Tongue (tissue), 2 donors: ENCODE data around the gene CATSPER2. TPM values are rescaled to one million over a fixed set of nuclear protein-coding genes. Genes with fewer than 3 reads are reported as not detected.
"Not testable (repeated sequence)": the region's sequence is repeated elsewhere in the genome, so short reads cannot be mapped to it uniquely, and the experiment has no call there.

Experiments
- DNase-seq: peaks from one replicate; pipeline ENCODE4 v3.0.0-alpha.2; 2015
- total RNA-seq: library from RNA; depleted of rRNA; stranded (reverse); fragments of >200 nt; gene quantifications from one replicate; pipeline ENCODE4 v1.2.3, GENCODE V29; 2014

CATSPER2 gene
- 0.51 TPM for total RNA-seq

DNA sequence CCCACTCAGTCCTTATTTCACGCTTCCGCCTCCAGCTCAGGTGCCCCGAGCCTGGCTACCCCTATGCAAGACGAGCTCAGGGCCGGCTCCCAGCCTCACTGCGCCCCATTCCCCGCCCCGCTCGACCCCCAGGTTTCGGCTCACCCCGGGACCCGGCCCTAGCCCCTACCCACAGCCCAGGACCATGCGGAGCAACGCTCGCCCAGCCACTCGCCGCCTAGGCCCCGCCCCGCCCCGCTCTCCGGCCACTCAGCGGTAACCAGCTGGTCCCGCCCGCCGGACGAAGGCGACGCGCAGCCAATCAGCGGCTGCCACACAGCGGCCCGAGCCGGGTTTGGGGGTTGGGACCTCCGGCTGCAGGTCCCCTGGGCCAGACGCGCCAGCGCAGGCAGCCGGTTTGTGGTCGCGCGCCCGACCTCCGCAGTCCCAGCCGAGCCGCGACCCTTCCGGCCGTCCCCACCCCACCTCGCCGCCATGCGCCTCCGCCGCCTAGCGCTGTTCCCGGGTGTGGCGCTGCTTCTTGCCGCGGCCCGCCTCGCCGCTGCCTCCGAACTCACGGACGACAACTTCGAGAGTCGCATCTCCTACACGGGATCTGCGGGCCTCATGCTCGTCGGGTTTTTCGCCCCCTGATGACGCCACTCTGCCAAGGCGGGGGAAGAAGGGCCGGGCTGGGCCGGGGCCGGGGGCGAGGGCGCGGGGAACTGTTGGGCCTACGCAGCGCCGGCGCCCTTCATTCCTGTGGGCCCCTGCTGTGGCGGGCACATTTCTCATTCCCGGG is at the start of gene CATSPER2:
TSS of gene CATSPER2 (minus strand) at position 196 of the 781 bp plus-strand sequence. CDS start 783 bp downstream, outside the sequence.
- DNase-seq: no peak

DNA sequence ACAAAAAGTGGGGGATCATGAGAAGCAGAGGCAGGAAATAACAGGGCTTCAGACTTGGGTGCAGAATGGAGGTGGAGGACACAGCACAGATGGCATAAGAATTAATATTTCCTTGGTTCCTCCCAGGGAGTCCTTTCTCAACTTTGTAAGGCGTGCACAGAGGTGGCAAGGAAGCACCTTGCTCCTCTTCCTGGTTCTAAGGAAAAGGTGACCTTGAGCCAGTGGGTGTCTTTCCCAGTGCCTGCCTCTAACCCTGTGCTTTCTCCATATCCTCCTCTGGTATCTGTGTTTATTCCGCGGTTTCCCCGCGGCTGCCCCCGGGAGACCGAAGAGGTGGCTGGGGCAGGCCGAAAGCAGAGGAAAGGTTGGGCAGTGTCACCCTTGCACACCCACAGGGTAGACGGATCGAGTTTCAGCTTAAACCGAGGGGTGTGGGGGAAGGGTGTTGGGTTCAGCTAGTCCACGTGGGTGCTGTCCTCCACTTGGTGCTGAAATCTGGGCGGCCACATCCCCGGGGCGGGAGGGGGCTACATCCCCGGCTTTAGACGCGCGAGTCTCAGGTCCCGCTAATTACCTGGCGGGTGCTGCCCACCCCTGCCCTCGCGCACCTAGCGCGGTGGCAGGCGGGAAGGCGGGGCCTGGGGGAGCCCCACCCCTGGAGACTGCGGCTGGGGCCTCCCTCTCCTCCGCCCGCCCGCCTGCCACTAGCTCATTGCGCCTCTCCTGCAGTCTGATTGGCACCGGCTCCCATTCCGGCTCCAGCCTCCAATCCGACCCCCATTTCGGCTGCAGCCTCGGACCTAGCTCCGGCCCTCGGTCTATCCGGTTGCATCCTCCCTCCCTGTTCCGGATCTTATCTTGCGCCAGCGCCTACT is 44.7 kb upstream of the CATSPER2 start, which contains the start of gene CKMT1A:
TSS of gene CKMT1A (plus strand) at position 712 of the 875 bp plus-strand sequence. CDS start 192 bp downstream, outside the sequence.
- DNase-seq: not testable (repeated sequence)

DNA sequence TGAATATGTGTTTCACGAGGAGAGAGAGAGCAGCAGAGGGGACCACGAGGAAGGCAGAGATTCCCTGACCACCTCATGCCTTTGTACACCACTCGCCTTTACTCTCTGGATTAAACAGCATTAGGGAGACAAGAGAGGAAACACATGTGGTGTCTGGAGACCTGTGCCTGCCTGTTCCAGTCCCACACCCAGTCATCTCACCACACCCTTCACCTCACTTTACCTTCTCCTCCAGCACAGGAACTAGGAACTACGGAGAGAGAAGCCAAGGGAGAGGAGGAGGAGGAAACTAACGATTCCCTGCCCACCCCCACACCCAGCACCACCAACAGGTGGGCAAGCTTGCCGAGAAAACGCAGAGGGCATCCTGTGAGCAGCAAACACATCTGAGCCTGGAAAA is 44.0 kb upstream of the CATSPER2 start:
- DNase-seq: not testable (repeated sequence)

DNA sequence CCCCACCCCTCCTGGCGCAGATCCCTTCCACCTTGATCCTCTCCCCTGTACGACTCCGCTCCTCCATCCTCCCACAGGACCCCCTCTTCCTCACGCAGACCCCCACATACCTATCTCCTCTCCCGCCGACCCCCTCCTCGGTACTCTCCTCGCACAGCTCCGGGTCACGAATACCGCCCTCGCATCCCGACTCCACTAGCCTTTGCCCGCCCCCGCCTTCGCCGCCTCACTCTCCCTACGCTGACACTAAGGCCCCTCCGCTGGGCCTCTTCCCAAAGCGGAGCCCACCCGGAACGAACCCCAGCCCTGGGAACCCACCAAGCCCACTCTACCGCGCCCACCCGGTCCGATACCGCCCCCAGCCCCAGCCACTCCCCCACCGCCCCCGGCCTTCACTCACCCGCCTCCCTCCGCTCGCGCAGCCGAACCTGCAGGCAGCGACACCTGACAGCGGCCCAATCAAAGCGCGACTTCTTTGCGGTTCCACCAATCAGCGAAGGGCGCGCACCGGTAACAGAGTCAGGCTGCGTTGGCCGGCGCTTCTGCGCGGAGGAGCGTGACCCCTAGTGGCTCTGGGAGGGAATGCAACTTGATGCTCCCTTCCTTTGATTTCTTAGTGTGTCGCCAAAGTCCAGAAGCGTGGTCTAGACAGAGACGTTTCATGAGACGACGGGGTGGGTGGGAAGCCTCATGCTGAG is 41.1 kb upstream of the CATSPER2 start:
- not testable (repeated sequence) for DNase-seq

DNA sequence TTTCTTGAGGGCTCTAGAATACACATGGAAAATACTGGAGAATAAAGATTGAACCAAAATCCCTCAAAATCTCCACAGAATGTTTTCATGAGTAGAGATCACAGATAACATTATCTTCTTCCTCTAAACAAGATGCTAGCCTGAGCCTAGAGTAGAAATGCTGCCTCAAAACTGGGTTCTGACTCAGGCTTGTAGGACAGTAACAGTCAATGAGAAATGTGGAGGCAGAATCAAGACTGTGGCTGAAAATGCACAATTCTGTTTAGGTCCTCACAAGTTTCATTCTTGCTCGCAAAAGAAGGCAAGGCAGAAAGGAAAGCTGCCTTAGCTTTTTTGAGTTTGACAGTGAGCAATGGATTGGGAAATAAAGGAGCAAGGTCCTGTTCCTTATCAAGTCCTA is 25.5 kb upstream of the CATSPER2 start:
- not testable (repeated sequence) for DNase-seq

DNA sequence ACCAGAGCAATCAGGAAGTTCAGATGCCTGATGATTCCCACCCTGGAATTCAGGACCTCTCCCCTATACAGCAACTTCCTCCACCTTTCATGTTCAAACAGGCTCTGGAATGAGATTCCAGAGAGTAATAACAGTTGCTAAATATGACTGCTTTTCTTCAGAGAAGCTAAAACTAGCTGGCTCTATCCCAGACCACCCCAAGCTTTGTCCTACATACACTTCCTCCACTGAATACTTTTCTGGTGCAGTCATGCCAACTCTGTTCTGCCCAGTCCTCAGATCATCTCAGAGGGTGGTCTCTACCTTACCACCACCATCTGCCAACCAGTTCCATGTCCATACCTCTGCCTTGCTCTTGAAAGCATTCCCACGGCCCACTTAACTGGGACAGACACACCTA is 17.5 kb upstream of the CATSPER2 start:
- DNase-seq: not testable (repeated sequence)

DNA sequence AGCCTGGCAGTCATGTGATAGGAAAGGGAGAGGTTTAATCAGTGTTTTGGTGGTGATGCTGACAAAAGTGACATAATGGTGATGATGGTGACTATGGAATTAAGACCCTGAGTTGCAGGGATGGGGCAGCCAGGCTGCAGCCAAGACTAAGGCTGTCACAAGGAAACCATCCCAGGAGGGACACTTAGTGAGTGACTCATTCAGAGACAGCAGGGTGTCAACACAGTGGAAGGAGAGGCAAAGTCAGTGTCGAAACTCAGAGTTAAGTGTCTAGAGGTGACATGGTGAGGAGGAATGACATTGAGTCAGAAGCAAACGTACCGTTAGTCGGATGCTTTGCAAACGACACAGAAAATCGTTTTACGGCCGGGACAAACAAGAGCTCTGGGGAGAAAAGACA is 14.7 kb upstream of the CATSPER2 start:
- not testable (repeated sequence) for DNase-seq

DNA sequence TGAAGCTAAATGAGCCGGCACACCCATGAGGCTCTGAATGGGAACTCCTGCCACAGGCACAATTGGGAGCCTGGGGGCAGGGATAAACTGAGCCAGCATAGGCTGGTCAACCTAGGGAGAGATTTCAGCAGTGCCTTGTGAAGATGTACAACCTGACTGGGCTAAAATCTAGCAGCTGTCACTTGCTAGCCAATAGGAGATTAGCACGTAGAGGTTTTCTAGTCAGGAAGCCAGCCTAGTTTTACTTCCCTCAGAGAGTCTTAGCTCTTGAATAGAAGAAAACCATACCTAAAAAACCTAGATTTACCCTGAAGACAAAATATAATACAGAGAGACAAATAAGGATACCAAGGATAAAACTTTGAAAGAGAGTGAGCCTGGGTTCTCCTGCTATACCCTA is 13.6 kb upstream of the CATSPER2 start:
- not testable (repeated sequence) for DNase-seq

DNA sequence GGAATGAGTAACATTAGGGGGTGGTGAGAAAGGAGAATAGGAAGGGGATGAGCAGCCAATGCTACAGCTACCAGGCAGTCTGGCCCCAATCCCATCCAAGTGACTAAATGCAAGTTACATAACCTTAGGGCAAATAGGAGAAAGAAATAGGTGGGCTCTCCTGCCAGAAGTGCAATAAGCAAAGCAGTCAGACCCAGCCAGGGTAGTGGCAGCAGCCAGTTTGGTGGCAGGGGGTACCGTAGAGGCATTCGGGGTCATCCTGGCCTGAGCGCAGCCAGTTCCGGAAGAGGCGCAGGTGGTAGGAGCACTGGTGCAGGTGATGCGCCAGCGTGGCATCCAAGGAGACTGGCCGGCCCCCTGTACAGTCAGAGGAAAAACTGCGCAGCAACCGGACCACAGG is 11.1 kb upstream of the CATSPER2 start:
- not testable (repeated sequence) for DNase-seq

DNA sequence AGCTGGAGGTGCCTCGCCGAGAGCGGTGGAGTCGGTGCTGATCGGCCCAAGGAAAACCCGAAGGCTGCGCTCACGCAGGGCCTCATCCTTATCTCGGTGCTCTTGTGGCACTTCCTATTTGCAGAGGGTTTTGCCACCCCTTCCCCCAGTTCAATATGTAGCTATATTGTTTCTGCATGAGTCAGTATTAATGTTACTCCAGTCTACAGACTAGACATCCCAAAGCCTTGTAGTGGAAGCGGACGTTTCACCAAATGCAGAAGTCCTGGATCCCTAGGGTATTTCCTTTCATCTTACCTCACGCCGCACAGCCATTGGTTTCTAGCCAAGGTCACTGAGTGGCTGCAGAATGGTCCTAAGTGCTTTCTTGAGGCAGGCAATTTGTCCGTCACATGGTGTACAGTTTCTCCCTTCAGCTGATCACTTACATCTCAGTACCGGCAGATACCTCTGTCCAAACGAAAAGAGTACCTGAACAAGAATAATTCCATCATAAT is 834 bp upstream of the CATSPER2 start:
- not testable (repeated sequence) for DNase-seq

DNA sequence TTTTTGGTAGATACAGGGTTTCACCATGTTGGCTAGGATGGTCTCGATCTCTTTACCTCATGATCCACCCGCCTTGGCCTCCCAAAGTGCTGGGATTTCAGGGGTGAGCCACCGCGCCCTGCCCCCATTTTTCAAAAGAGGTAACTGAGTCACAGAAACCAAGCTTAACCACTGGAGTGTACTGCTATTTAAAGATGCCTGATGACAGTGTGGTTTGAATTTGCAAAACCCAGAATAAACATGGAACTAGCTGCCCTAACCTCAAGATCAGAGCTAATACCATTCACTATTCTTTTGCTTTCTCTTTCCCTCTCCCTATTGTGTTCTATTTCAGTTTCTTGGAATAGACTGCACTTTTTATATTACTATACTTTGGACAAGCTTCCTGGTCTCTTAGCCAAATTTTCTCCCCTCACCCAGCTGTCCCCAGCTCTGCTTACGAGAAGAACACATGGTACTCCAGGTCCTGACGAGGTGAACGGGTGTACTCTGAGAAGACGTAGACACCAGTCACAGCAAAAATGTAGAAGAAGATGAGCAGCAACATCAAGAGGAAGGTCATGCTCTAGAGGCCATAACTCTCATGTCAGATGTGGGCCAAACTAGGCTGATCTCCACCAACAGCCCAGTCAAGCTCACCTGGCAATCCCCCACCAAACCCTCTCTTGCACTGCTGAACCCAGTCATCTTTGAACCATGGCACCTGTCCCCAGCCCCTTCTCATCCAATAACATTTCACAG is 10.0 kb downstream of the CATSPER2 start:
- DNase-seq: not testable (repeated sequence)

DNA sequence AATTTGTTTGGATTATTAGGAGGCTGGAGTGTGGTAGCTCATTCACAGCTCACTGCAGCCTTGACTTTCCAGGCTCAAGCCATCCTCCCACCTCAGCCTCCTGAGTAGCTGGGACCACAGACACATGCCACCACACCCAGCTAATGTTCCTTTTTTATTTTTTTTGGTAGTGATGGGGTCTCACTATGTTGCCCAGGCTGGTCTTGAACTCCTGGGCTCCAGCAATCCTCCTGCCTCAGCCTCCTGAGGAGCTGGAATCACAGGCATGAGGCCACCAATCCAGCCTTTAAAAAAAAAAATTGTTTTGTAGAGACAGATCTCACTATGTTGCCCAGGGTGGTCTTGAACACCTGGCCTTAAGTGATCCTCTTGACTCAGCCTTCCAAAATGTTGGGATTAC is 21.7 kb downstream of the CATSPER2 start:
- DNase-seq: not testable (repeated sequence)

DNA sequence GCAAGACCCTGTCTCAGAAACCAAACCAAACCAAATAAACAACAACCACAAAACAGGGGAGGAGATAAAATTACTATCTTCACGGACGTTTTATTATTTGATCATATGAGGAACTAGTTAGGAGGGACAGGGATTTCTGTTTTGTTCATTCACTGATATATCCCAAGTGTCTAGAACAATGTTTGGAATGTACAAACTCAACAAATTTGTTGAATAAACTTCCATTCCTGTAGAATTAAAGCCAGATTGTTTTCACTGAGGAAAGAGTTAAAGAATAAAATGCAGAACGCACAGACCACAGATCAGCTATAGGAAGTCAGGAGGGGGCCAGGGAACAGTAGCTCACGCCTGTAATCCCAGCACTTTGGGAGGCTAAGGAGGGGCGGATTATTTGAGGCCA is 23.5 kb downstream of the CATSPER2 start:
- no peak for DNase-seq

DNA sequence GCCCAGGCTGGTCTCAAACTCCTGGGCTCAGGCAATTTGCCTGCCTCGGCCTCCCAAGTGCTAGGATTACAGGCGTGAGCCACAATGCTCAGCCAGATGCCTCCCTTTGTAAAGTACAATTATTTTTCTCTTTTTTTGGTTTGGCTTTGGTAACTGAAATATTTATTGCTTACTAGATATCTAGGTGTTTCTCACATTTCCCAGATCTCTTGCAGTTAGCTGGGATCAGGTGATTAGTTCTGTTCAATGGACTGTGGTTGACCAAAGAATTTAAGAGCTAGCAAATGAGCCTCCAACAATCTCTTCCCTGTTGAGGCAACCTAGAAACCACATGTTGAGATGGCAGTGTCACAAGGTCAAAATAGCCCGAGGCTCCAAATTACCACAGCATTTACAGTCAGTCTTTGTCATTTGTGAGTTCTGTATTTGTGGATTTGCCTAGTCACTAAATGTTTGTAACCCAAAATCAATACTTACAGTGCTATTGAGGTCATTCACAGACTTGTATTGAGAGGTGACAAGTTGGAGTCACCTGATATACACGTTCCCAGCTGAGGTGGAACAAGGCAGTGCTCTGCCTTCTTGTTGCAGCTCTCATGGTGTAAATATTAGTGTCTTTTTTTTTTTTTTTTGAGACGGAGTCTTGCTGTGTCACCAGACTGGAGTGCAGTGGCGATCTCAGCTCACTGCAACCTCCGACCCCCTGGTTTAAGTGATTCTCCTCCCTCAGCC is 26.4 kb downstream of the CATSPER2 start:
- not testable (repeated sequence) for DNase-seq

DNA sequence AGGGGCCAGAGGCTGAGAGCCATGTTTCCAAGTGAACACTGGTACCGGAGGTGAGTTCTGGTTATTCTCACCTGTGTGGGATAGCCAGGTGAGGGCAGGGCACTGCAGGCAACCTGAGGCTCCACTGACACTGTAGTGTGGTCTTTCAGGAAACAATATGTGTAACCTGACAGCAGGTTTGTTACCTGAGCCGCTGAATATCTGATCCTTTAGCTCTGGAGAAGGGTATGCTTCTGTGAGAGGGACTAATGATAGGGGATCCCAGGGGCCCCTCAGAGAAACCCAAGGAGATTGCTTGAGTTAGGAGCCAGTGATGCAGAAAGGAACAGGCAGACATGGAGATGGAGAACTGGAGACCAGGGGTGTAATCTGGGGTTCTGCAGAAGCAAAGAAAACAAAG is 29.9 kb downstream of the CATSPER2 start, which contains the start of gene STRC:
TSS of gene STRC (minus strand) at position 101 of the 400 bp plus-strand sequence. CDS start at position 23, 78 bp downstream.
- not testable (repeated sequence) for DNase-seq

DNA sequence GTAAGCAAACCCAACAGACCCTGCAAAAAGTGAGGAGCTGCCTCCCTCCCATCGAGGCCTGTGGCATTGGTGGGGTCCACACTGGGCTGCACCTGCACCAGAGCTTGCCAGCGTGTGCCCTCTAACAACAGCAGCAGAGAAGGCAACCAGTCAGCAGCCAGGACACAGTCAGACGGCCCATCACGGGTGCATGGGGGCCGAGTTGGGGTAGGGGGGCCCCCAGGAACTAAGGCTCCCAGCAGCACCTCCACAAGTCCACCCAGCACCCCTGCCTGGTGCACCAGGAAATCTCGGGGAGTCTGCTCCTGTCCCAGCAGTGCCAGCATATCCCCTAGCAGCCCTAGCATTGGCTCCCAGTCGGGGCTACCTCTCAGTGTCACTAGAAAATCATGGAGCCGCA is 30.9 kb downstream of the CATSPER2 start:
- DNase-seq: not testable (repeated sequence)

DNA sequence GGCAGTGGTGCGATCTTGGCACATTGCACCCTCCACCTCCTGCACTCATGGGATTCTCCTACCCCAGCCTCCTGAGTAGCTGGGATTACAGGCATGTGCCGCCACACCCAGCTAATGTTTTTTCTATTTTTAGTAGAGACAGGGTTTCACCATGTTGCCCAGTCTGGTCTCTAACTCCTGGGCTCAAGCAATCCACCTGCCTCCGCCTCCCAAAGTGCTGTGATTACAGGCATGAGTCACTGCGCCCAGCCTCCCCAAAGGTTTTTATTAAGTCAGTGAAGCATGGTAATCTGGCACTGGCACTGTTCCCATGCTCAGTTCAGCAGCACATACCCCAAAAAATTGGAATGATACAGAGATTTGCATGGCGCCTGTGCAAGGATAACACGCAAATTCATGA is 46.4 kb downstream of the CATSPER2 start:
- DNase-seq: peak; percentile 89

DNA sequence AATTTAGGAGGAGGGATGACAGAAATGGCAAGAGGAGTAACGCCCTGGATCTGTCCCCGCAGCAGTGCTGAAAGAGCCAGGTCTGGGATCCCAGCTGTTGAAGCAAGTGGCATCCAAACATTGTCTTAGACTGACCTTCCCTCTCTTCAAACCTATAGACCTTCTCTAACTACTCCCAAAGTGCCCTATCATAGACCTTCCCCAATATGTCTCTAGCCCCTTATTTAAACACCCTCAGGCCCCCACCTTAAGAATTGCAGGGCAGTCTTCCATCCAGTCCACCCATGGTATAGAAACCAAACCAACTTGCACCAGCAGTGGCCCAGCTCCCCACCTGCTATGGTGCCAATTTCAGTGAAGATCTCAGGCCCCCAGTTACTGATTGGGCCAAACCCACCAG is 48.4 kb downstream of the CATSPER2 start:
- not testable (repeated sequence) for DNase-seq

DNA sequence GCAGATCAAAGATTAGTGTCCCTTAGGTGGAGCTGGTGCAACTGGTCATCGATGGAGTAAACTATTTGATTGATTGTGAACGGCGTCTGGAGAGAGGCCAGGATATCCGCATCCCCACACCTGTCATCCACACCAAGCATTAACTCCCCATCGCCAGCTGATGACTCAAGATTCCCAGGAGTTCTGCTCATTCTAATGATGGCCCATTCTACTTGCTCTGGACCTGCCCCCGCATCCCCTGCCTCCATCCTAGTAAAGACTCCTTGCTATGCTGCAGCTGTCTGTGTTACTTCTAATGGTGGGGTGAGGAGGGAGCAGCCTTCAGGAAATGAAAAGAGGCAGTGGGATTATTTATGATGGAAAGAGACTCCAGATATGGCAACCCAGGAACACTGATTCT is 49.5 kb downstream of the CATSPER2 start:
- DNase-seq: not testable (repeated sequence)
